Prostate gland (tissue), 2 donors: ENCODE results near the gene C2CD4D.

ENCODE experiments used
- POLR2A ChIP-seq: fragments of 450-650 bp; IDR thresholded peaks from one replicate; pipeline ENCODE4 v1.6.1; 2016; ENCODE audit warnings: antibody characterized with exemption, mild to moderate bottlenecking
- TF ChIP-seq, protein P1 (sequence below), 4 experiments: fragments of 200-600 bp in 2 of 4; fragments of 450-650 bp in 2 of 4; sonication (generic) in 2 of 4; IDR thresholded peaks; 1 replicate in 3 of 4; 2 replicates in 1 of 4; pipeline ENCODE4 v1.5.1; 2016 to 2019; ENCODE audit warnings: antibody characterized with exemption in 4 of 4, mild to moderate bottlenecking in 2 of 4, moderate library complexity in 2 of 4

DNA sequence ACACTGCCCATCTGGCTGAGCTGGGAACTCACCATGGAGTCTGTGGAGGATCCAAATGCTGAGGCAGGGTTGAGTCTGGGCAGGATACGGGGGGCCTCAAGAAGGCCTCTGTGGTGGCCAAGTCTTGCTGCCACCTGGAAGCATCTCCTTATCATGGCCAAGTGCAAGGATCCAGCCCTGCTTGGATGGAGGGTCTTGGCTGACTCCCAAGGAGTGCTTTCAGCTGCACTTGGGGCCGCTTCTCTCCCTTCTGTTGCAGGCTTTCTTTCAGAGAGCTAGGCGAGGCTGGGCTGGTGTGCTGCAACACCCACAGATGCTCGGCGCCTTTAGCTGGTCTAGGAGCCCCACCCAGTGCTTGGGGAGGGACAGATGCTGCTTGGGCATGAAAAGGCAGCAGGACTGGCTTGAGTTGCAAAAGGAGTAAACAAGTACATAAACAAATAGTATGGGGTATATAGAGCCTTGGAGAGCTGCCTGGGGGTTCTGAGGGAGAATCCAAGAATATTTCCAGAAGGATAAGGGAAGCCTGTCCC is 13.9 kb upstream of the C2CD4D start, which contains the start of gene THEM5:
- TF ChIP-seq POLR2A = no peak
- TF ChIP-seq, protein P1, sequence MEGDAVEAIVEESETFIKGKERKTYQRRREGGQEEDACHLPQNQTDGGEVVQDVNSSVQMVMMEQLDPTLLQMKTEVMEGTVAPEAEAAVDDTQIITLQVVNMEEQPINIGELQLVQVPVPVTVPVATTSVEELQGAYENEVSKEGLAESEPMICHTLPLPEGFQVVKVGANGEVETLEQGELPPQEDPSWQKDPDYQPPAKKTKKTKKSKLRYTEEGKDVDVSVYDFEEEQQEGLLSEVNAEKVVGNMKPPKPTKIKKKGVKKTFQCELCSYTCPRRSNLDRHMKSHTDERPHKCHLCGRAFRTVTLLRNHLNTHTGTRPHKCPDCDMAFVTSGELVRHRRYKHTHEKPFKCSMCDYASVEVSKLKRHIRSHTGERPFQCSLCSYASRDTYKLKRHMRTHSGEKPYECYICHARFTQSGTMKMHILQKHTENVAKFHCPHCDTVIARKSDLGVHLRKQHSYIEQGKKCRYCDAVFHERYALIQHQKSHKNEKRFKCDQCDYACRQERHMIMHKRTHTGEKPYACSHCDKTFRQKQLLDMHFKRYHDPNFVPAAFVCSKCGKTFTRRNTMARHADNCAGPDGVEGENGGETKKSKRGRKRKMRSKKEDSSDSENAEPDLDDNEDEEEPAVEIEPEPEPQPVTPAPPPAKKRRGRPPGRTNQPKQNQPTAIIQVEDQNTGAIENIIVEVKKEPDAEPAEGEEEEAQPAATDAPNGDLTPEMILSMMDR (IDR thresholded peaks at IDR 0.05) = no peak
